OCI-LY1 (cell line): ENCODE results near the gene DGKB.

Source experiments
- CTCF ChIP-seq: fragments of 200-600 bp; sonication (generic), shearing (Covaris generic); IDR thresholded peaks from 2 replicates; pipeline ENCODE4 v1.5.1; 2017; ENCODE audit warnings: mild to moderate bottlenecking, antibody characterized with exemption, low read length, moderate library complexity, mixed read lengths
- EZH2 ChIP-seq: fragments of 200-600 bp; sonication (generic), shearing (Covaris generic); IDR thresholded peaks from 2 replicates; pipeline ENCODE4 v1.8.0; 2017; ENCODE audit warnings: borderline replicate concordance, mixed run types, mild to moderate bottlenecking, antibody characterized with exemption, low read length, moderate library complexity, mixed read lengths

GRCh38 chr7:14478834-14479510, 423.6 kb downstream of the DGKB start:
- TF ChIP-seq CTCF (no peak), EZH2 (no peak)
